K562 (cell line): ENCODE data around the gene DNMT1. TPM values are rescaled to one million over a fixed set of nuclear protein-coding genes. Genes with fewer than 3 reads are reported as not detected.

Experiments
- CHD2 ChIP-seq: IDR thresholded peaks from 2 replicates; pipeline ENCODE4 v1.6.1; 2011; ENCODE audit warnings: low read depth, low read length
- FIP1L1 ChIP-seq: fragments of 200-400 bp; formaldehyde crosslinking; IDR thresholded peaks from 2 replicates; pipeline ENCODE4 v1.6.1; 2018; ENCODE audit warnings: mild to moderate bottlenecking, low read depth, low read length; ENCODE audit not compliant: poor library complexity, severe bottlenecking
- FOXP4 ChIP-seq: sonication (generic); formaldehyde crosslinking; IDR thresholded peaks from 2 replicates; pipeline ENCODE4 v1.8.0; 2022; ENCODE audit warnings: mild to moderate bottlenecking, missing genetic modification reagents, borderline replicate concordance
- GMEB1 ChIP-seq: fragments of 250-450 bp; sonication (Bioruptor Pico); IDR thresholded peaks from 2 replicates; pipeline ENCODE4 v1.4.0; 2020; ENCODE audit warnings: mild to moderate bottlenecking
- HNRNPH1 ChIP-seq: fragments of 200-400 bp; formaldehyde crosslinking; optimal IDR thresholded peaks from 2 replicates; pipeline ENCODE3; 2017; ENCODE audit warnings: low read depth, mild to moderate bottlenecking, low read length, moderate library complexity
- HOMEZ ChIP-seq: fragments of 250-450 bp; sonication (Bioruptor Pico); IDR thresholded peaks from 2 replicates; pipeline ENCODE4 v1.4.0; 2020; ENCODE audit warnings: mild to moderate bottlenecking, moderate library complexity
- RAD51 ChIP-seq: fragments of 450-650 bp; IDR thresholded peaks from 2 replicates; pipeline ENCODE4 v1.7.1; 2016; ENCODE audit warnings: low read depth, mild to moderate bottlenecking, borderline replicate concordance
- RBM14 ChIP-seq: fragments of 200-400 bp; formaldehyde crosslinking; IDR thresholded peaks from 2 replicates; pipeline ENCODE4 v1.6.1; 2018; ENCODE audit warnings: low read depth, mild to moderate bottlenecking, low read length, moderate library complexity, borderline replicate concordance; ENCODE audit not compliant: insufficient read depth
- REST ChIP-seq, 2 experiments: fragments of 450-650 bp; formaldehyde crosslinking in 1 of 2; IDR thresholded peaks; 2 replicates each; pipeline versions ENCODE4 v1.4.0 to v1.6.1; 2014 to 2020; ENCODE audit warnings: mild to moderate bottlenecking in 2 of 2, borderline replicate concordance in 1 of 2, low read depth in 1 of 2
- ZC3H4 ChIP-seq: sonication (generic); formaldehyde crosslinking; IDR thresholded peaks from 2 replicates; pipeline ENCODE4 v1.9.0; 2021; ENCODE audit warnings: missing genetic modification reagents, borderline replicate concordance
- ZNF696 ChIP-seq: fragments of 250-450 bp; sonication (Bioruptor Pico); conservative IDR thresholded peaks from 2 replicates; pipeline ENCODE4 v1.4.0; 2020; ENCODE audit warnings: mild to moderate bottlenecking, moderate library complexity
- ZNF717 ChIP-seq: fragments of 250-450 bp; sonication (Bioruptor Pico); IDR thresholded peaks from 2 replicates; pipeline ENCODE4 v1.5.0; 2021
- ZNF830 ChIP-seq: fragments of 250-450 bp; sonication (Bioruptor Pico); IDR thresholded peaks from 2 replicates; pipeline ENCODE4 v1.5.0; 2021; ENCODE audit warnings: mild to moderate bottlenecking
- polyA plus RNA-seq, 8 experiments: library from polyadenylated mRNA; depleted of rRNA in 4 of 8; stranded (reverse) in 5 of 8; unstranded in 3 of 8; fragments of >200 nt; fragmentation: Nextera tagmentation in 2 of 8; fragmentation: Illumina TruSeq in 1 of 8; extraction: Ambion mirVana in 2 of 8; extraction: Trizol in 1 of 8; gene quantifications; 2 replicates each; pipeline versions ENCODE4 v1.2.1 to v1.2.3, GENCODE V29; 2011 to 2014; ENCODE audit warnings: inconsistent platforms in 1 of 8, missing spikeins in 1 of 8
- total RNA-seq, 7 experiments: library from RNA; depleted of rRNA in 6 of 7; stranded (reverse); fragments of >200 nt in 6 of 7; fragmentation: Illumina TruSeq in 2 of 7; extraction: Trizol in 2 of 7; gene quantifications; 2 replicates each; pipeline versions ENCODE4 v1.2.1 to v1.2.3, GENCODE V29; 2011 to 2021; ENCODE audit warnings: low replicate concordance in 1 of 7

Gene DNMT1
- total and polyA plus RNA-seq, 9 of the 15 experiments (the other 6 are each of a cell fraction or from before 2014, with no cell fraction given): 80.1 to 271 (median 121) TPM

- TF ChIP-seq REST (IDR thresholded peaks at IDR 0.05; ENCODE audit: borderline replicate concordance) (no peak), REST (CRISPR knock-in tag; IDR thresholded peaks at IDR 0.05; ENCODE audit: low read depth) (0 out of 2 replicates have a peak, but pooled peaks have one; percentile 36), ZNF696 (no peak), RAD51 (no peak), ZNF717 (CRISPR knock-in tag) (no peak), GMEB1 (CRISPR knock-in tag) (no peak), FIP1L1 (peak; percentile 97), HOMEZ (CRISPR knock-in tag) (no peak), ZC3H4 (CRISPR knock-in tag) (no peak), RBM14 (0 out of 2 replicates have a peak, but pooled peaks have one; percentile 68), CHD2 (peak; percentile 51; the same call in 1 of the 2 replicates), FOXP4 (CRISPR knock-in tag) (no peak), HNRNPH1 (peak; percentile 74), ZNF830 (0 out of 2 replicates have a peak, but pooled peaks have one; percentile 28)
Observed at GRCh38 chr19:10113964-10114650, 80.6 kb downstream of the DNMT1 start (continued).
